Large intestine (tissue), 3 donors: ENCODE data around the gene IKZF2. TPM values are rescaled to one million over a fixed set of nuclear protein-coding genes. Genes with fewer than 3 reads are reported as not detected.

Source experiments
- DNase-seq, 2 donors: peaks; one replicate each; pipeline versions ENCODE4 v3.0.0 to v3.0.0-alpha.2; 2013
- H3K27ac ChIP-seq: one replicate; pipeline ENCODE4 v1.5.1; 2013; ENCODE audit warnings: low read length
- H3K27me3 ChIP-seq: 2 replicates; pipeline ENCODE4 v1.6.1; 2013; ENCODE audit warnings: low read length; ENCODE audit not compliant: control insufficient read depth, insufficient read depth
- H3K36me3 ChIP-seq: 2 replicates; pipeline ENCODE4 v1.6.1; 2013; ENCODE audit warnings: low read length; ENCODE audit not compliant: control insufficient read depth, insufficient read depth
- H3K4me1 ChIP-seq: one replicate; pipeline ENCODE4 v1.6.1; 2013; ENCODE audit warnings: low read length; ENCODE audit not compliant: control insufficient read depth, insufficient read depth
- H3K4me3 ChIP-seq: one replicate; pipeline ENCODE4 v1.5.1; 2013; ENCODE audit warnings: low read length
- H3K9me3 ChIP-seq: one replicate; pipeline ENCODE4 v1.6.1; 2013; ENCODE audit warnings: mild to moderate bottlenecking, low read depth, low read length, moderate library complexity; ENCODE audit not compliant: control insufficient read depth
- WGBS: methylation state at CpG from one replicate; pipeline ENCODE4 v1.1.5; 2013; ENCODE audit warnings: low lambda C conversion rate; ENCODE audit not compliant: insufficient coverage; 5-methylcytosine and 5-hydroxymethylcytosine counted together
- polyA plus RNA-seq: library from polyadenylated mRNA; unstranded; fragments of 120-200 nt; gene quantifications from one replicate; pipeline ENCODE4 v1.2.1, GENCODE V29; 2013

The IKZF2 gene
- polyA plus RNA-seq, 1 donor, result 3.2 TPM

DNA sequence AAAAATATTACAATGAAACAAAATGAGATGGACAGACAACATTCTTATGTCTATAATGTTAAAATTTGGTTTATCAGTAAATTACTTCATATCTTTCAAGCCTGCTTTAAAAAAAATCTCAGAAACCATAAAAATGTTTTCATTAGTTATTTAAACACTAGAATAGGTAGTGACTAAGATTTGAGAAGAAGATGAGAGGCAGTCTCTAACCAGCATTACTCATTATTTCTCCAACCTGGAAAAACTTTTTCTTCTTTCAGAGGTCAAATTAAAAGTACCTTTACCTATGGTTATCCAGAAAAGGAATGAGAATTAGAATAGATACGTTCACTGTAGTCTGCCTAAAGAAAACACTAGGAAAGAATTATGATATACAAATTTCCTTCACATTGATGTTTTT lies 50.3 kb downstream of the IKZF2 start:
- DNase-seq, result no peak
- no peaks in the 10 kb centered on the region for H3K9me3 ChIP-seq
- no CpG with 5 or more reads among the region's 1 CpG for WGBS
- no peak overlapping the region for H3K4me3 ChIP-seq
- no peak overlapping the region for H3K27ac ChIP-seq
- H3K4me1 ChIP-seq, result no peaks in the 10 kb centered on the region
- no peaks in the 10 kb centered on the region for H3K36me3 ChIP-seq
- H3K27me3 ChIP-seq, result no peaks in the 10 kb centered on the region

DNA sequence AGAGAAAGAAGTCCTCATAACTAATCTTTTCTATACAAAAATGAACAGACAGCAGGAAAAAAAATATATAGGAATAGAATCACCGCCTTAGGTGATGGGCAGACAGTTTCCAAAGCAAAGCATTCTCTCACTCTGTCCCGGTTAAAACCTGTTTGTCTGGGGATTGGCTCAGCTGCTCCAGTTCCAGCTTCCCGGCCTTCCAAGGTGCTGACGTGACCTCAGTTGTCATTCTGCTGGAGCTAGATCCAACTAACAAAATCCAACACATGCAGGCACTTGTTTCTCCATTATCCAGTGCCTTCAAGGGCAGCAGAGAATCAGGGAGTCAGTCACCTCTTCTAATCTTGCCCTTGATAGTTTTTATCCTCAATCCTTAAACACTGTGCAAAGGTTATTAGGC lies 52.8 kb downstream of the IKZF2 start:
- Histone ChIP-seq H3K9me3 (no peaks in the 10 kb centered on the region), H3K4me3 (no peak overlapping the region), H3K27me3 (no peaks in the 10 kb centered on the region), H3K36me3 (no peaks in the 10 kb centered on the region), H3K4me1 (no peaks in the 10 kb centered on the region), H3K27ac (no peak overlapping the region)
- DNase-seq, result no peak
- WGBS, result no CpG with 5 or more reads among the region's 4 CpGs

DNA sequence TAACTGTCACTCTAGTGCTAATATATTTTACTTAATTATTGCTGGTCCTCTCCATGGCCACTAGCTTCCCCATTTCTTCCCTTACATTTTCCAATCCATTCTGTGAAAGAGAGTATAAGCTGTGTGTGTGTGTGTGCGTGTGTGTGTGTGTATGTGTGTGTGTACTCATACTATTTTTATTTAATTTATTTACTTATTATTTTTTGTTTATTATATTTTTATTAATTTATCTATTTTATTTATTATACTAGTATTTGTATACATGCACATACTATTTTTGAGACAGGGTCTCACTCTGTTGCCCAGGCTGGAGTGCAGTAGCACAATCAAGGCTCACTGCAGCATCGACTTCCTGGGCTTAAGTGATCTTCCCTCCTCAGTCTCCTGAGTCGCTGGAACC lies 59.6 kb downstream of the IKZF2 start:
- no peaks in the 10 kb centered on the region for H3K36me3 ChIP-seq
- H3K4me1 ChIP-seq, result no peaks in the 10 kb centered on the region
- H3K9me3 ChIP-seq, result no peaks in the 10 kb centered on the region
- H3K27me3 ChIP-seq, result no peaks in the 10 kb centered on the region
- no peak overlapping the region for H3K27ac ChIP-seq
- DNase-seq, result no peak
- no peak overlapping the region for H3K4me3 ChIP-seq
- no CpG with 5 or more reads among the region's 3 CpGs for WGBS

DNA sequence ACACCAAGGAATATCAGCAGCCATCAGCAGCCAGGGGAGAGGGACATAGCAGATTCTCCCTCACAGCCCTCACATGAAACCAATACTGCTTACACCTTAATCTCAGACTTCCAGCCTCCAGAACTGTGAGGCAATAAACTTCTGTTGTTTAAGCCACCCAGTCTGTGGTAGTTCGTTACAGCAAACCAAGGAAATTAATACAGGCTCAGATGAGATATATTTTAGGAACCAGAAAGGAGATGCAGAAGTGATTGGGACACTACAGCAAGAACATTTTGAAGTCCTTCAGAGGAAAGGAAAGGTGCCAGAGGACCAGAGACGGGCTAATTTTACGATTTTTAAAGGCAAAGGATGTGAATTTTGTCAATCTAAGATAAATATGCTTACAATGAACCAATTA lies 60.6 kb downstream of the IKZF2 start:
- WGBS, result 92% methylated on average over 3 of the region's 3 CpGs

DNA sequence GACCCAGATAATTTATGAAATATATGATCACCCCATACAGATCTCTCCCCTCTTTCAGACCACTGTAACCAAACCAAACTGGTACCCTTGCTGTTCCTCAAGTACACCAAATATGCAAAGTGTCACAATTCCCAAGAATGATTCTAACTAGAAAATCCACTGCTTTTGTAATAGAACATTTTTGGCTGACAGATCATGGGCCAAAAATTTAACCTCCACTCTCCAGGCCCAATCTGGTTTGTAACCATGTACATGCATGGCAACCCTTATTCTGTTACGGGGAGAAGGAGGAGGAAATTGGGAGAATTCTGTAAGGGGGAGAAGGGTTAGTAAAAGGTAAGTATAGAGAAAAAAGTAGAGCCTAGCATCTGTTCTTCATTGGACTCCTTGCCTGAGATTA lies 62.0 kb downstream of the IKZF2 start:
- DNase-seq, result no peak
- no peak overlapping the region for H3K4me3 ChIP-seq
- no CpG with 5 or more reads among the region's 1 CpG for WGBS

More for the DNA sequence above, 60.6 kb downstream of the IKZF2 start:
- Histone ChIP-seq H3K27ac (no peak overlapping the region), H3K27me3 (no peaks in the 10 kb centered on the region), H3K36me3 (no peaks in the 10 kb centered on the region), H3K4me1 (no peaks in the 10 kb centered on the region), H3K4me3 (no peak overlapping the region), H3K9me3 (no peaks in the 10 kb centered on the region)
- no peak for DNase-seq

DNA sequence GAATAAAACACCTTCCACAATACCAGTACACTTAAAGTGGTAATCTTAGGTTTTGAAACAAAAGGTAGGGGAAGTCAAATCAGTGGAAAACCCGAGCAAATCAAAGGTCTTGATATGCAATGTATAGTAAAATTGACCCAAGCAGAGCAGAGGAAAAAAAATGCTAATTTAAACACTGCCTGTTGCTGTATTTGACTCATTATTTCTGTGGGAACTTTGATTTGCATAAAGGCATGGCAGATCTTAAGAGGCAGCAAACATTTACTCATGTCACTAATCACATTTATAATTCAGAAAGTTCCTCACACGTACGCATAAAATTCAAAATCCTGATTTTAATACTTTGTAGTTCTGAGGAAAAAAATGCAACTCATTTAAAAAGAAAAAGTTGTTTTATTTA lies 64.4 kb downstream of the IKZF2 start:
- Histone ChIP-seq H3K4me3 (no peak overlapping the region), H3K4me1 (no peaks in the 10 kb centered on the region), H3K27ac (no peak overlapping the region), H3K36me3 (no peaks in the 10 kb centered on the region), H3K27me3 (no peaks in the 10 kb centered on the region), H3K9me3 (no peaks in the 10 kb centered on the region)
- DNase-seq, result no peak
- WGBS, result 40% methylated on average over 1 of the region's 3 CpGs

More for the DNA sequence above, 62.0 kb downstream of the IKZF2 start:
- H3K36me3 ChIP-seq, result no peaks in the 10 kb centered on the region
- no peaks in the 10 kb centered on the region for H3K27me3 ChIP-seq
- H3K27ac ChIP-seq, result no peak overlapping the region
- no peaks in the 10 kb centered on the region for H3K9me3 ChIP-seq
- no peaks in the 10 kb centered on the region for H3K4me1 ChIP-seq

DNA sequence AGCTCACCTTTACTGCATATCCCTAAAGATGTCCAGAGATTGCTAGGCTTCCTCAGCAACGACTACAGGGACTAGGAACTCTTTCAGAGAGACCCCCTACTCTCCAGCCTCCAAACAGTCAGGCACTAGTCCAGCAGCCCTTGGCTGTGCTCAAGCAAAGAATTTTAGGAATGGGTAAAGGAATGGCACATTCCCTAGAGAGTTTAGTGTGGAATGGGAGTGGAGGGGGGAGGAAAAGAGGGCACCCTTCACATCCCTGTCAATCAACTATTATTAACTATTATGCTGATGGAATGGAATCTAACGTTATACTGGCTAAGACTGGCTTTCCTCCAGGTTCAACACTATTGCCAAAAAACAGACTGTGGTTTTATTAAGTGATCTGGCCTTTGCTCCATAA lies 64.8 kb downstream of the IKZF2 start:
- no peaks in the 10 kb centered on the region for H3K9me3 ChIP-seq
- no peak for DNase-seq
- WGBS, result no CpG with 5 or more reads among the region's 2 CpGs

DNA sequence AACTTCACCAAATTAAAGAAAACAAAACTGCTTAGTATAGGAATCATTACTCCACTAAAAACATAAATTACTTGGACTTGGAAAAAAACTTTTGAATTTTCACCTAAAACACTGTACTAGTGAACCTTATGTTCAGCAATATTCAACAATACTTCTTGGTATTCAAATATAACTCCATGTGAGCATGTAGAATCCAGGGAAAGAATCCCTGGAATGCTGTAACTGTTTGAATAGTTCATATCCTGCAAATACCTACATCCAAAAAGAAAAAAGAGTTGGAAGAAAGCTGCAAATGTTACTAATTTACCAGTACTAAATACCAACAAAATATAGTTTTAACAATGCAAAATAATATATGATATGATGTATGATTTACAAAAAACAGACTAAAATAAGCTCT lies 65.4 kb downstream of the IKZF2 start:
- Histone ChIP-seq H3K4me1 (peaks cover 5% of the 10 kb centered on the region), H3K27ac (no peak overlapping the region), H3K36me3 (no peaks in the 10 kb centered on the region), H3K4me3 (no peak overlapping the region), H3K9me3 (no peaks in the 10 kb centered on the region), H3K27me3 (no peaks in the 10 kb centered on the region)
- no peak for DNase-seq

More for the DNA sequence above, 64.8 kb downstream of the IKZF2 start:
- H3K36me3 ChIP-seq, result no peaks in the 10 kb centered on the region
- H3K4me1 ChIP-seq, result peaks cover 4% of the 10 kb centered on the region
- H3K27me3 ChIP-seq, result no peaks in the 10 kb centered on the region
- no peak overlapping the region for H3K27ac ChIP-seq
- no peak overlapping the region for H3K4me3 ChIP-seq

DNA sequence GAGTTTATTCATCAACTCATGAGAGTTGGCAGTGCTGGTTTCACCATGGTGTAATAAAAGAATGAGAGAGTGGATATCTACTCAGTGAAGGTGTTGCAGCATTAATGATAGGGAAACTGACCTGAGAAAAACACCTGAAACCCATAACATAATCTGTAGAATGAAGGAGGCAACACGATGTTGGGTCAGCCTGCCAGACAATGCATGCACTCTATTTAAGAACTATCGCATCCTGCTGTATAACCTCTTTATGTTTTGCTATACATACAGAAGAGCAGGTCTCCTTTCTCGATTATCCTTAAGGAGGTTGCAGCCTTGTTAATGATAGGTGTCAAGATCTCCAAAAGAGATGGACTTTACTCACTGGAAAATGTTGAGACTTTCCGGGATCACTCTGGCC lies 65.9 kb downstream of the IKZF2 start:
- Histone ChIP-seq H3K27ac (no peak overlapping the region), H3K4me1 (peaks cover 5% of the 10 kb centered on the region), H3K9me3 (no peaks in the 10 kb centered on the region), H3K36me3 (no peaks in the 10 kb centered on the region), H3K27me3 (no peaks in the 10 kb centered on the region), H3K4me3 (no peak overlapping the region)
- DNase-seq, result no peak
- WGBS, result no CpG with 5 or more reads among the region's 4 CpGs

DNA sequence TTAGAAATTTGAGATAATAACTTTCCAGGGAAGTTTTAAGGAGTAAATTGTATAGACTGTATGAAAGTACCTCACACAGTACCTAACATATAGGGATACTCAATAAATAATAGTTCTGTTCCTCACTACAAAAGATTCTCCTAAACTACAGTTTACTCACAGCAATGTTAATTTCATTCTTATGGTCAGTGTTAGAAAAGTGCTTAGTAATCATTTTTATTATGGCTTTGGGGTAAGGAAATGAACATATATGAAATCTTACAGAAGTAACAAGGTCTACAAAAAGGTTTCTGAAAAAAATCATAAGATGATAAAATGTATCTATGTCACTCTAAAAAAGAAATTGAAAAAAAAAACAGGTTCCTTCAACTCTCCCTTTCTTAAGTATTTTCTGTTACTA lies 67.2 kb downstream of the IKZF2 start:
- H3K36me3 ChIP-seq, result no peaks in the 10 kb centered on the region
- H3K4me1 ChIP-seq, result peaks cover 5% of the 10 kb centered on the region
- no peaks in the 10 kb centered on the region for H3K9me3 ChIP-seq
- DNase-seq, result no peak
- H3K27ac ChIP-seq, result no peak overlapping the region
- no peaks in the 10 kb centered on the region for H3K27me3 ChIP-seq
- no peak overlapping the region for H3K4me3 ChIP-seq

DNA sequence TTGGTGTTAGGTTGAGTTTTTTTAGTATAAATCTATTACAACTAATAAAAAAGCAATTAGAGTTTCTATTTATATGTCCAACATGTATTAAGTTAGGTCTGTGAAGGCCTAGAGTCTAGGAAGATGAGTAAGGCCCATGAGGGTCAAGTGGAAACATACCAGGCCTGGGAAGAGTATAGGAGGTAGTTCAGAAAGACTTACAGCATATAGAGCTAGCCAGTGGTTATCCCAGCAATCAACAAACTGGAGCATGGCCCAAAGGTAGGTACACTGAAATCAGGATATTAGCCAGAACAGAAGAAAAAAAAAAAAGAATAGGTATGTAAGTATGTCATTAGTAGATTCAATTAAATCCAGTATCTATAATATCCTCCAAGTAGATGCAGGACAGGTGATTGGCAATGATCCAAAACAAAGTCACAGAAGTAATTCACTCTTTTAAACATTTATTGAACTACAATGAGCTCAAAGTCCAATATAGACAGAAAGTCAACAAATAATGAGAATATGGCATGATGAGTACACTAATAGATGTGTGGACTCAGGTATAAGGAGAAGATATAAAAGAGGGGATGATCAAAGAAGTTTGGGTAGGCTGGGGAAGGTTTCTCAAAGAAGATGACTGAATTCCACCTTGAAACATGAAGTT lies 70.3 kb downstream of the IKZF2 start:
- Histone ChIP-seq H3K9me3 (no peaks in the 10 kb centered on the region), H3K4me3 (no peak overlapping the region), H3K4me1 (peaks cover 5% of the 10 kb centered on the region), H3K36me3 (no peaks in the 10 kb centered on the region), H3K27me3 (no peaks in the 10 kb centered on the region), H3K27ac (no peak overlapping the region)
- peak; percentile 32 to 77 for DNase-seq
